Activated CD8-positive, alpha-beta memory T cell treated with anti-CD3 and anti-CD28 coated beads, Interleukin-2, amount 10 ng/mL, durations not matched to agents 7 days and 5 days (primary cell): ENCODE measurements around the gene FAM234A. TPM values are rescaled to one million over a fixed set of nuclear protein-coding genes. Genes with fewer than 3 reads are reported as not detected.

Experiments used
- total RNA-seq, 2 experiments: library from RNA; stranded (reverse); gene quantifications; one replicate each; pipeline ENCODE4 v1.2.3, GENCODE V29; 2021

Gene FAM234A
- total RNA-seq, 2 experiments from 2014 or later: 9.1 to 10.1 TPM

Other genes starting within 250 kb of the FAM234A start
- gene POLR3K, start 181.2 kb upstream of the FAM234A start, total RNA-seq: 10 to 100 TPM; 40.4 to 53.1 TPM
- 10 to 100 TPM; 86.6 to 90.8 TPM for gene SNRNP25, start 181.0 kb upstream of the FAM234A start, total RNA-seq
- under 1 TPM; 0.23 to 0.33 TPM for gene RHBDF1, start 162.2 kb upstream of the FAM234A start, total RNA-seq
- gene MPG, start 156.6 kb upstream of the FAM234A start, total RNA-seq: 10 to 100 TPM; 60.2 to 60.6 TPM
- 10 to 100 TPM; 33.7 to 34.6 TPM for gene NPRL3, start 96.1 kb upstream of the FAM234A start, total RNA-seq
- gene HBZ, start 82.2 kb upstream of the FAM234A start, total RNA-seq: not detected
- gene HBM, start 68.8 kb upstream of the FAM234A start, total RNA-seq: not detected
- not detected for gene HBA2, start 61.9 kb upstream of the FAM234A start, total RNA-seq
- gene HBA1, start 58.1 kb upstream of the FAM234A start, total RNA-seq: not detected
- not detected for gene HBQ1, start 54.4 kb upstream of the FAM234A start, total RNA-seq
- gene LUC7L, start 5.4 kb upstream of the FAM234A start, total RNA-seq: 10 to 100 TPM; 60.0 to 65.3 TPM
- not detected for gene RGS11, start 41.1 kb downstream of the FAM234A start, total RNA-seq
- not detected for gene ARHGDIG, start 45.8 kb downstream of the FAM234A start, total RNA-seq
- not detected for gene PDIA2, start 48.3 kb downstream of the FAM234A start, total RNA-seq
- gene AXIN1, start 117.9 kb downstream of the FAM234A start, total RNA-seq: 10 to 100 TPM; 22.3 to 25.7 TPM
- 10 to 100 TPM; 89.0 to 90.7 TPM for gene MRPL28, start 135.7 kb downstream of the FAM234A start, total RNA-seq
- gene PGAP6, start 147.2 kb downstream of the FAM234A start, total RNA-seq: 10 to 100 TPM; 46.6 to 50.4 TPM
- gene NME4, start 162.4 kb downstream of the FAM234A start, total RNA-seq: 1 to 10 TPM; 6.7 to 7.0 TPM
- gene DECR2, start 167.1 kb downstream of the FAM234A start, total RNA-seq: 1 to 10 TPM; 5.9 to 6.3 TPM
- 10 to 100 TPM; 25.9 to 32.1 TPM for gene RAB11FIP3, start 190.8 kb downstream of the FAM234A start, total RNA-seq